ENCODE data around the gene CAMKK1. TPM values are rescaled to one million over a fixed set of nuclear protein-coding genes. Genes with fewer than 3 reads are reported as not detected.

Gene CAMKK1
- total and polyA plus RNA-seq, 2 of the 4 experiments (the other 2 are of a cell fraction): 4.1 to 8.2 TPM

GRCh38 chr17:3912827-3913226 lies 20.0 kb upstream of the CAMKK1 start:
- no peak overlapping the region for H3K9ac ChIP-seq (ENCODE audit: low read depth, low read length)
- intact Hi-C loops (cut with micrococcal nuclease): loop anchor here (1.0 to 2.0 kb wide), 2 partner anchors 50 to 176 kb away; no protein-coding TSS in a partner anchor
- no peak overlapping the region for H4K5ac ChIP-seq (ENCODE audit: low read depth, low read length)
- no peak overlapping the region for H3K4ac ChIP-seq (ENCODE audit: low read depth, low read length)
- ChIA-PET CTCF (interaction anchor here (0.6 to 2.2 kb wide), 4 partner anchors 23 to 353 kb away, joined by 5 to 12 read pairs (median 11); no protein-coding TSS in a partner anchor), POLR2A (ENCODE audit: unreplicated experiment) (no interaction called here)
- H3K36me3 ChIP-seq (ENCODE audit: control insufficient read depth, insufficient read depth, low read length): no peaks in the 10 kb centered on the region
- no peak overlapping the region for H3K56ac ChIP-seq (ENCODE audit: extremely low read depth, insufficient read depth, low read length)
- H2AFZ ChIP-seq (replicated peaks; ENCODE audit: low read length, poor library complexity): no peak overlapping the region
- no peaks in the 10 kb centered on the region for H3K9me1 ChIP-seq (ENCODE audit: insufficient read depth, low read length)
- no peak overlapping the region for H3K18ac ChIP-seq (ENCODE audit: low read depth, low read length)
- H3K4me3 ChIP-seq (ENCODE audit: insufficient read depth, low read depth, low read length): no peak overlapping the region
- no peak overlapping the region for H3K4me2 ChIP-seq (ENCODE audit: low read depth, low read length)
- H3K14ac ChIP-seq (replicated peaks; ENCODE audit: low read depth, low read length): no peak overlapping the region
- no peak overlapping the region for H2BK5ac ChIP-seq (ENCODE audit: low read depth, low read length, poor library complexity, severe bottlenecking)
- no peaks in the 10 kb centered on the region for H4K20me1 ChIP-seq (ENCODE audit: insufficient read depth, low read length)
- BruUV-seq (replicated peaks): no TSS peak
- H3K27ac ChIP-seq (ENCODE audit: insufficient read depth, low read length): no peak overlapping the region
- no peak overlapping the region for H4K91ac ChIP-seq (ENCODE audit: insufficient read depth, low read depth, low read length)
- in situ Hi-C loops (cut with MboI; ENCODE audit: low sequenced_read_pairs): loop anchor here (5.0 kb wide), 1 partner anchor 94 kb away; no protein-coding TSS in a partner anchor
- no peaks in the 10 kb centered on the region for H3K9me3 ChIP-seq (ENCODE audit: control insufficient read depth, insufficient read depth, low read length)
- no peak for DNase-seq
- H3K79me1 ChIP-seq (ENCODE audit: low read depth in 1 of 2, low read length in 2 of 2): no peaks in the 10 kb centered on the region
- no peaks in the 10 kb centered on the region for H3K27me3 ChIP-seq (ENCODE audit: control insufficient read depth, insufficient read depth, low read length)
- H2BK120ac ChIP-seq (ENCODE audit: low read depth, low read length): no peak overlapping the region
- ATAC-seq (ENCODE audit: low read depth): no peak
- no CpG with 5 or more reads among the region's 2 CpGs for WGBS, 2 experiments (ENCODE audit: extremely low coverage in 2 of 2, insufficient read length in 1 of 2)
- H3K4me1 ChIP-seq (ENCODE audit: control insufficient read depth, insufficient read depth, low read length): peaks cover 5% of the 10 kb centered on the region; the same call in 1 of the 2 replicates
- H2BK20ac ChIP-seq (ENCODE audit: low read depth, low read length): no peak overlapping the region
- no peak overlapping the region for H4K8ac ChIP-seq (ENCODE audit: low read depth in 2 of 2, low read length in 2 of 2)
- dilution Hi-C loops (cut with HindIII; ENCODE audit: low sequenced_read_pairs, unreplicated experiment): no loop called here
- peak overlapping the region; percentile 23 for H2AK9ac ChIP-seq (replicated peaks; ENCODE audit: low read depth, low read length, poor library complexity)
- H2AK5ac ChIP-seq (ENCODE audit: low read depth, low read length): no peak overlapping the region
- TF ChIP-seq CHD1 (IDR thresholded peaks at IDR 0.05; ENCODE audit: low read depth, low read length): no peak
- TF ChIP-seq MXI1 (IDR thresholded peaks at IDR 0.05; ENCODE audit: borderline replicate concordance, low read depth, low read length): no peak
- no peak for TF ChIP-seq MAFK (IDR thresholded peaks at IDR 0.05; ENCODE audit: low read depth, low read length)
- no peak for TF ChIP-seq RAD21 (IDR thresholded peaks at IDR 0.05; ENCODE audit: low read length)
- H2BK15ac ChIP-seq (ENCODE audit: low read depth, low read length): no peak overlapping the region
- H3K23ac ChIP-seq (ENCODE audit: low read depth, low read length): no peak overlapping the region
